Measurements from ENCODE around the gene ABCB7. TPM values are rescaled to one million over a fixed set of nuclear protein-coding genes. Genes with fewer than 3 reads are reported as not detected.

The ABCB7 gene
- total RNA-seq, 1 experiment from 2014 or later, result 27.8 TPM

DNA sequence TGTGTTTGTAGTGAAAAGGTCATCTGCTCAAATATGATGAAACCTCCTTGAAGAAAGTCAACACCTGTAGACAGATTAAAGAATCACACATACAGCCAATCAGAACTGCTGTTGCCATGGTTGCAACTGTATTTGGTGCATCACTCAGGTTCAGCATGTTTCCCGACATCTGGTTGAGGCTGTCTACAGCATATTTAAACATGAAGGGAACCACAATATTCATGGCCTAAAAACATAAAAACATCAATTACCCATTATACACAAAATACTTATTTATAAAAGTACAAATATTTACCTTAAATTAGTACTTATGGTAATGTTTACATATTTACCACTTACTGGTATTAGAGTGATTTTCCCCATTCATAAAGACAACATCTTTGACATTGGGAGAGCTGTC lies 79.7 kb downstream of the ABCB7 start:
- Histone ChIP-seq H3K36me3 (ENCODE audit: control insufficient read depth, insufficient read depth, low read length) (no peaks in the 10 kb centered on the region), H3K9me3 (no peaks in the 10 kb centered on the region), H3K4me1 (no peaks in the 10 kb centered on the region), H3K27me3 (replicated peaks; ENCODE audit: control insufficient read depth, insufficient read depth, low read length) (no peaks in the 10 kb centered on the region), H3K4me3 (ENCODE audit: low read depth, low read length) (no peak overlapping the region)
- Mint-ChIP-seq H3K27me3 (ENCODE audit: insufficient read depth, unreplicated experiment) (no peaks in the 10 kb centered on the region), H3K4me3 (ENCODE audit: unreplicated experiment) (no peak overlapping the region), H3K4me1 (ENCODE audit: low read depth, unreplicated experiment) (no peaks in the 10 kb centered on the region), H3K9me3 (ENCODE audit: unreplicated experiment) (no peaks in the 10 kb centered on the region), H3K27ac (ENCODE audit: unreplicated experiment) (no peak overlapping the region), H3K36me3 (ENCODE audit: insufficient read depth, unreplicated experiment) (no peaks in the 10 kb centered on the region)
- intact Hi-C loops (cut with micrococcal nuclease; ENCODE audit: unreplicated experiment), result no loop called here
- BruUV-seq (replicated peaks), result no TSS peak
- TF ChIP-seq CTCF (IDR thresholded peaks at IDR 0.05; ENCODE audit: insufficient read depth in 1 of 2, low read depth in 1 of 2, low read length in 1 of 2, severe bottlenecking in 1 of 2, unreplicated experiment in 1 of 2), result no peak
- ChIA-PET POLR2A (no interaction called here), CTCF (no interaction called here)
- no peak for DNase-seq

- Mint-ChIP-seq H3K4me3 (ENCODE audit: unreplicated experiment) (no peak overlapping the region), H3K27me3 (ENCODE audit: insufficient read depth, unreplicated experiment) (no peaks in the 10 kb centered on the region), H3K36me3 (ENCODE audit: insufficient read depth, unreplicated experiment) (peaks cover 6% of the 10 kb centered on the region), H3K9me3 (ENCODE audit: unreplicated experiment) (no peaks in the 10 kb centered on the region), H3K27ac (ENCODE audit: unreplicated experiment) (no peak overlapping the region), H3K4me1 (ENCODE audit: low read depth, unreplicated experiment) (no peaks in the 10 kb centered on the region)
- BruUV-seq (replicated peaks), result no TSS peak
- CTCF ChIA-PET, result no interaction called here
- no peak for DNase-seq
- no peaks in the 10 kb centered on the region for H3K36me3 ChIP-seq (ENCODE audit: control insufficient read depth, insufficient read depth, low read length)
- POLR2A ChIA-PET, result no interaction called here
- no peak overlapping the region for H3K4me3 ChIP-seq (ENCODE audit: low read depth, low read length)
- intact Hi-C loops (cut with micrococcal nuclease; ENCODE audit: unreplicated experiment), result no loop called here
- H3K27me3 ChIP-seq (replicated peaks; ENCODE audit: control insufficient read depth, insufficient read depth, low read length), result no peaks in the 10 kb centered on the region
- H3K9me3 ChIP-seq, result no peaks in the 10 kb centered on the region
- no peak for TF ChIP-seq CTCF (IDR thresholded peaks at IDR 0.05; ENCODE audit: insufficient read depth in 1 of 2, low read depth in 1 of 2, low read length in 1 of 2, severe bottlenecking in 1 of 2, unreplicated experiment in 1 of 2)
- H3K4me1 ChIP-seq, result no peaks in the 10 kb centered on the region
Measured at GRCh38 chrX:75074475-75074874, 81.6 kb downstream of the ABCB7 start.

- POLR2A ChIA-PET, result no interaction called here
- CTCF ChIA-PET, result no interaction called here
- Mint-ChIP-seq H3K27ac (ENCODE audit: unreplicated experiment) (no peak overlapping the region), H3K36me3 (ENCODE audit: insufficient read depth, unreplicated experiment) (peaks cover 6% of the 10 kb centered on the region), H3K4me3 (ENCODE audit: unreplicated experiment) (no peak overlapping the region), H3K4me1 (ENCODE audit: low read depth, unreplicated experiment) (no peaks in the 10 kb centered on the region), H3K27me3 (ENCODE audit: insufficient read depth, unreplicated experiment) (no peaks in the 10 kb centered on the region), H3K9me3 (ENCODE audit: unreplicated experiment) (no peaks in the 10 kb centered on the region)
- no peaks in the 10 kb centered on the region for H3K9me3 ChIP-seq
- TF ChIP-seq CTCF (IDR thresholded peaks at IDR 0.05; ENCODE audit: insufficient read depth in 1 of 2, low read depth in 1 of 2, low read length in 1 of 2, severe bottlenecking in 1 of 2, unreplicated experiment in 1 of 2), result no peak
- no peaks in the 10 kb centered on the region for H3K4me1 ChIP-seq
- H3K27me3 ChIP-seq (replicated peaks; ENCODE audit: control insufficient read depth, insufficient read depth, low read length), result no peaks in the 10 kb centered on the region
- BruUV-seq (replicated peaks), result no TSS peak
- H3K36me3 ChIP-seq (ENCODE audit: control insufficient read depth, insufficient read depth, low read length), result no peaks in the 10 kb centered on the region
- H3K4me3 ChIP-seq (ENCODE audit: low read depth, low read length), result no peak overlapping the region
- DNase-seq, result no peak
- intact Hi-C loops (cut with micrococcal nuclease; ENCODE audit: unreplicated experiment), result no loop called here
Measured at GRCh38 chrX:75071334-75071733, 84.7 kb downstream of the ABCB7 start.

Measured in Caco-2 (cell line).